Kasumi-1 (cell line): Measurements from ENCODE around the gene AKNA.
A peak's percentile ranks its signal among the peaks of the same experiment; 100 is the strongest.

Experiments
- DNase-seq, 2 experiments: peaks; one replicate each; lab custom pipeline; 2025; lab: John Stamatoyannopoulos, UW

Gene AKNA

DNA sequence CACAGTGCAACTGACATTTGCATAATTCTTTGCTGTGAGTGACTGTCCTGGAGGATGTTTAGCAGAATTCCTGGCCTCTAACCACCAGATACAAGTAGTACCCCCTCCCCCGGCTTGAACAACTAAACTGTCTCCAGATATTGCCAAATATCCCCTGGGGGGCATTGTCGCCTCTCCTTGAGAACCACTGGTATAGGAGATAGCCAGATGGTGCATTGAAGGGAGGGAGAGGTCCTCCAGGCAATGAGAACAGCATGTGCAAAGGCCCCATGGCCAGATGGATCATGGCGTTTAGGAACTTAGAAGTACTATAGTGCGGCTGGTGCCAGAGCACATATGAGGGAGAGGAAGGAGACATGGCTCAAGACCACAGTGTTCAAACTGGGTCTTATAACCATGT, 83.8 kb downstream of the AKNA start:
- no peak for DNase-seq

DNA sequence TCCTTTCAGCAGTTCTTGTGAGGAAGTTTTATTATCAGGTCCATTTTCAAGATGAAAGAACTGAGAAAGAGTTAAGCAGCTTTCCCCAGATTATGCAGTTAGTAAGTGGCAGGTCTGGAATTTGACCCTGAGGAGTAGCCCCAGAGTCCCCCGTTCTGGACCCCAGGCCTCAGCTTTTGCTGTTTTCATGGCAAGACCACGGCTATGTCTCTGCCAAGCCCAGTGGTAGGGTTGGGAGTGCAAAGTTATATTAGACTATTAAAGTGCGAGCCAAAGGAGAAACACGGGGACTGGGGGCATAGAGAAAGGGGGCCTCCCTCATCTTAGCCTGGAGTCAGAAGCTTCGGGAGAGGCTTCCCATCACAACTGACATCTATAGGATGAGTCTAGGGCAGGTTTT, 84.2 kb downstream of the AKNA start:
- no peak for DNase-seq

GRCh38 chr9:114302727-114303126, 85.1 kb downstream of the AKNA start:
- no peak for DNase-seq

DNA sequence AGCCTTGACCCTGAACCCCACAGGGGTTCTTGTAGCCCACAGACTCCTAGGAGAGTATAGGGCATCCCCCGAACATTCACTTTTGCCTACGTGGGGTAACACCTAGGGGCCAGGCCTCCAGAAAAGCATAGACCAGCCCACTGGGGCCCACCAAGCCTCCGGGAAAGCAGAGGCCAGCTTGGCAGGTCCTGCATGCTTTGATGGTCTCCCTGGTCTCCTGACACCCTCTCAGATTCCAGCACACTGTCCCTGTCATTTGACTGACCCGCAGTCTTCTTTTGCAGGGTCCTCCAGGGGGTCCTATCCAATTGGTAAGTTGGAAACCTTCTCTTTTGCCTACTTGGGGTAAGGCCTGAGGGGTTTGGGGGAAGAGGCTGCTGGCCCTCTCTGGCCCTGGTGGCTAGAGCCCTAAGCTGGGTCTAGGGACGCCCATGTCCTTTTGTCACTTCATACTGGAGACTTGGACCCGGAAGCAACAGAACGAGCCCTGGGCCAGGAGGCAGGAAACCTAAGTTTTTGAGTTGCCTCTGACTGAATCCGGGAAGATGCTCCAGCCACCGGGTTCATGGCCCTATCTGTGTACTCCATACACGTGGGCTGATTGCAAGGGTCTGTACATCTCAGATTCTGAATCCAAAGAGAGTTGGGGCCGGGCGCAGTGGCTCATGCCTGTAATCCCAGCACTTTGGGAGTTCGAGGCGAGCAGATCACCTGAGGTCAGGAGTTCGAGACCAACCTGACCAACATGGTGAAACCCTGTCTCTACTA, 85.8 kb downstream of the AKNA start:
- DNase-seq: no peak

GRCh38 chr9:114300846-114301797, 86.7 kb downstream of the AKNA start:
- no peak for DNase-seq

GRCh38 chr9:114300153-114300845, 87.5 kb downstream of the AKNA start:
- no peak for DNase-seq

- no peak for DNase-seq
These were observed 88.3 kb downstream of the AKNA start for GRCh38 chr9:114299286-114300152.

GRCh38 chr9:114296338-114296737, 91.4 kb downstream of the AKNA start:
- no peak for DNase-seq

DNA sequence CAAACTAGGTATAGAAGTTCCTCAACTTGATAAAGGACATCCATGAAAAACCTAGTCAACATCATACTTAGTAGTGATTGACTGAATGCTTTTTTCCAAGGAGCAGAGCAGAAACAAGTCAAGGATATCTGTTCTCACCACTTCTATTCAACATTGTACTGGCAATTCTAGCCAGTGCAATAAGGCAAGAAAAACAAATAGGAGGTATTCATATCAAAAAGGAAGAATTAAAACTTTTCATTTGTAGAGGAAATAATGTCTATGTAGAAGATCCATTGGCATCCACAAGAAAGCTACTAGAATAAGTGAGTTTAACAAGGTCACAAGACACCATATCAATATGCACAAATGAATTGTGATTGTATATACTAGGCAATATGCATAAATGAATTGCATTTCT, 93.1 kb downstream of the AKNA start:
- DNase-seq: no peak

DNA sequence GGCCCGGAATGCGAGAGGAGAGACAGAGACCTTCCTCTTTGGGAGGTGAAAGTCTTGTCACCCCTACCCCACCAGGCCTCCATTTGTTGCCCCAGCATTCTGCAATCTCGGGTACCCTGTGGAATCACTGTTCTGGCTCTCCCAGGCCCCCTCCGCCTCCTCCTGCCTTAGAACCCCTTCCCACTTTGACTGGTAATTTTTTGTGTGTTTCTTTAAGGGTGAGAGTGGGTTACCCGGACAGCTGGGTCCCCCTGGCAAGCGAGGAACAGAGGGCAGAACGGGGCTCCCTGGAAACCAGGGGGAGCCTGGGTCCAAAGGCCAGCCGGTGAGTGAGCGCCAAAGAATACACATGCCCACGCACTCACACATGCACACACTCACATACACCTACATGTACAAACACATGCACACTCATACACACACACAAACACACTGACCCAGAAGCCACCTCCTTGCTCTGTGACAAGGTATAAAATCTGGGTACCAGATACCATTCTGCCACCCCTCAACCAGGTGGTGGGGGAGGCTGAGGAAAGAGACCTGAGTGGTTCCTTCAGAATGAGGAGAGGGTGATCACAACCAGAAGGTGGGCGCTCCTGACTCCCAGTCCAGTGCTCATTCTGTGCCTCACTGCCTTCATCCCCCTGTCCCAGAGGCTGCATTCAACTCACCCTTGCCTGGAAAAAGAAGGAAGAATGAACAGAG, 95.7 kb downstream of the AKNA start:
- DNase-seq: no peak

GRCh38 chr9:114291064-114291474, 96.7 kb downstream of the AKNA start:
- DNase-seq: peak; percentile 44 to 63

DNA sequence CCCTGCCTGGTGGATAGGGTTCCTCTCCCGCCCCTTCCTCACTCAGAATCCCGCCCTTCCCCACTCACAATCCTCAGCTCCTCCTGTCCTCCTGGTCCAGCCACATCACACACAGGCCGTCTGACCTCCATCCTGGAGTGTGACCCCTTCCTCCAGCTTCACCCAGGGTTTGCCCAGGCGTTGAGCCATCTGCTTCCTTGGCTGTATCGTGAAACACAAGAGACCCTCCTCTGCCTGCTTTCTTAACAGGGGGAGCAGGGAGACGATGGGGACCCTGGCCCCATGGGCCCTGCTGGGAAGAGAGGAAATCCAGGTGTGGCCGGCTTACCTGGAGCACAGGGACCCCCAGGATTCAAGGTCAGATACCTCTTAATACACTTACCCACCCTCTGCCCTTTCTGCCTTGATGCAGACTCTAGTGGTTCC, 97.2 kb downstream of the AKNA start:
- no peak for DNase-seq

DNA sequence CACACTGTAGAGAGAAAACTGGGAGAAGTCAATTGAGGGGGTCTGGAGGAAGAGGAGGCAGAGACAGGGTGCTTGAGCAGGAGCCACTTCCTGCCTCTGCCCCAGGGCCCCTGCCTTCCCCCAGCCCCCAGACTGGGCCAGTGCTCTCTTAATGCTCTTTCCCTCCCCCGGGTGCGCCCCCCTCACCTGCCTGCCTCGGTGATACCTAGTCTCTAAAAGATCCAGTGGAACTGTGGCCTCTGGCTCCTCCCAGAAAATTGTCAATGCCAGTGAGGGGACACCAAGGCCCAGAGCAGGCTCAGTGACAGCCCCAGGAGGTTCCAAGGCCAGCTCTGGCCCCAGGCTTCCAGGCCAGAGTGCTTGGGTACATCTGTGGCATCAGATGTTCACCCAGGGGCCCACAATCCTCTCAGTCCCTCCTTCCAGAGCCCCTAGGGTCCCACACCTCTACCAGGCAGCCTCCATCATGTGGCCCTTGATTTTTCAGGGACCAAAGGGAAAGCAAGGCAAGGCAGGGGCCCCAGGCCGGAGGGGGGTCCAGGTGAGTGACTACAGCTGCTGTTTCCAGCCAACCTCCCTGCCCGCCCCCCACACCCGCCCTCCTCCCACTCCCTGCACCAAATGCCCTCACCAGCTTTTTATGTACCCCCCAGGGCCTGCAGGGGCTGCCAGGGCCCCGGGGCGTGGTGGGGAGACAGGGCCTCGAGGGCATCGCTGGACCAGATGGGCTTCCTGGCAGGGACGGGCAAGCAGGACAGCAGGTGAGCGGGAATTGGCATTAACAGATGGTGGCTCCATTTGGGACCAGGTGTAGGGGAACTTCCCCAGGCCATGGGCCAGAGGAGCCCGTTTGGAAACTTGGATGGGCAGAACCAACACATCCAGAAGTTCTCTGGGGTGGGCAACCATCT, 98.0 kb downstream of the AKNA start:
- DNase-seq: no peak

DNA sequence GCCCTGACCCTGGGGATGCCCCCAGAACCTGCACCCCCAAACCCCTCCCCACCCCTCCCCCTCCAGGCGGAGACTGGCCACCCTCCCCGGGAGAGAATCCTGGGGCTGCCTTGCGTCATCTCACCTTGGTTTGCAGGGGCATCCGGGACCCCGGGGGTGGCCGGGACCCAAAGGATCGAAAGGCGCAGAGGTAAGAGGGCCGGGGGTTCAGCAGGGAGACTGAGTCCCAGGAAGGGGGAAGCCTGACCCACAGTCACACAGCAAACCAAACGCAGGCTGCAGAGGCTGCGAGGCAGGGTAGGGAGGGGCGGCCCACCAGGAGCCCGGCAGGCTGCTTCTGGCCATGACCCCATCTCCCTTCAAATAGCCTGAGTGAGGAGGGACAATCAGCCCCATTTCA, 98.7 kb downstream of the AKNA start:
- no peak for DNase-seq

- DNase-seq: no peak
These were observed 99.3 kb downstream of the AKNA start for GRCh38 chr9:114288193-114289091.

GRCh38 chr9:114287763-114288192, 100.0 kb downstream of the AKNA start:
- DNase-seq: no peak

DNA sequence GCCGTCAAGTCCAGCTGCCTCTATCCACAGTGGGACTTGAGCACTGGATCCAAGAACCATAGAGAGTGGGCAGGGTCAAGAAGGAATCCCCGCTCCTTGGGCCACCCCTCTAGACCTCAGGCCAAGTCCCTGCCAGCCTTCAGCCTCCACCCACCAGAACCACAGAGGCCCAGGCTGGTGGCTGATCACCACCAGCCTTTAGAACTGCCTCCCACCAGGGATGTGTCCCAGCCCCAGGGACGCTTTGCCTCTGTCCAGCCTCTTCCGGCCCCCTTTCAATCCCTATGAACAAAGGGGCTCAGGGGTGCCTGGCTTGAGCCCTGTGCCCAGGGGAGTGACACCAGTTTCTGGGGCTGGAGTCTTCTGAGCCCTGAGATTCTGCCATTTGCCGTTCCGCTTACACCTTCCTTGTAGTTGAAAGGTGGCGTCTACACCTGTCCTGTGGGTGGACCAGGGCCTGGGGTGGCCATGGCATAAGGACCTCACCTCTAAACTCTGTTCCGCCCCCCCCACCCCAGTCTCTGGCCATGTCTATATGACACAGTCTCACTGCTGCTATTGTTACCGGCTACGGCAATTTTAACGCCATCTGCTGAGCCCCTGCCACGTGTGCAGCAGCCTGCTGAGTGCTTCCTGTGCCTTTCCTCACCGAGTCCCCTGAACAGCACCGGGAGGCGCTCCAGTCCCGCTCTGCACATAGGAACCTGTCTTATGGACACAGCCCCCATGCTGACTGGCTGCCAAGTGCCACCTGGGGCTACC, 100.6 kb downstream of the AKNA start:
- DNase-seq: no peak

DNA sequence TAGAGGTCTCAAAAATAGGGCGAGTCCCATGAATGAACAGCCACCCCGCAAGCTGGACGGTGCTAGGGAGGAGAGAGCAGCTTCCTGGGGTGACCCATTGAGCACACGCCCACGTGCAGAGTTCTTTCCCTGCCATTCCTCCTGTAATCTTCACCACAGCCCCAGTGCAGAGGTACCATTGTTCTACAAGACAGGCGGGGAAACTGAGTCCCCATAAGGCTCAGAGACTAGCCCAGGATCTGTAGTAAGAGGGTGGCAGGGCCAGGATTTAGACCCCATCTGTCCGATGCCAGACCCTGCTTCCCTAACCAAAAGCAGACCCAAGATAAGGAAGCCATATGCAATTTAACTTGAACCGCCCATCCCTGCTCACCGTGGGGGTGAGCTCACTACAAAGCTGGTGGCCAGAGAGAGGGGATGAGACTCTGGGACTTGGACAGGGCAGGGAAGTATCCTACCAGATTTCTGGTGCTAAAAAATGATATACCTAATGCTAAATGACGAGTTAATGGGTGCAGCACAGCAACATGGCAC, 101.6 kb downstream of the AKNA start:
- no peak for DNase-seq
